Lung (tissue), 12 donors: Measurements from ENCODE around the gene FBXL17. TPM values are rescaled to one million over a fixed set of nuclear protein-coding genes. Genes with fewer than 3 reads are reported as not detected.
"Not testable (repeated sequence)": the region's sequence is repeated elsewhere in the genome, so short reads cannot be mapped to it uniquely, and the experiment has no call there.

ENCODE experiments used
- ATAC-seq: fragments of 200-7000 bp; cut with Tn5 transposase; one replicate; pipeline ENCODE4 v1.9.1; 2020; ENCODE audit warnings: moderate number of reproducible peaks; ENCODE audit not compliant: insufficient read depth, low FRiP score
- DNase-seq, 3 donors: peaks; one replicate each; pipeline ENCODE4 v3.0.0-alpha.2; 2013 to 2017
- H3K27ac ChIP-seq, 2 donors: one replicate each; pipeline ENCODE4 v1.5.1; 2013; ENCODE audit warnings: mild to moderate bottlenecking in 2 of 2, moderate library complexity in 2 of 2, control low read depth in 1 of 2, inconsistent platforms in 1 of 2, low read depth in 1 of 2, low read length in 1 of 2
- H3K27me3 ChIP-seq, 3 donors: one replicate each; pipeline ENCODE4 v1.5.1; 2013; ENCODE audit warnings: low read length in 2 of 3; ENCODE audit not compliant: control insufficient read depth in 3 of 3, insufficient read depth in 3 of 3
- H3K36me3 ChIP-seq, 4 donors: one replicate each; pipeline ENCODE4 v1.5.1; 2013; ENCODE audit warnings: low read length in 4 of 4, mild to moderate bottlenecking in 1 of 4, moderate library complexity in 1 of 4; ENCODE audit not compliant: control insufficient read depth in 4 of 4, insufficient read depth in 4 of 4
- H3K4me1 ChIP-seq, 5 donors: one replicate each; pipeline ENCODE4 v1.5.1; 2013; ENCODE audit warnings: low read length in 5 of 5, mild to moderate bottlenecking in 2 of 5, moderate library complexity in 1 of 5; ENCODE audit not compliant: control insufficient read depth in 5 of 5, insufficient read depth in 5 of 5
- H3K4me3 ChIP-seq: one replicate; pipeline ENCODE4 v1.5.1; 2013; ENCODE audit warnings: mild to moderate bottlenecking, control low read depth, moderate library complexity
- H3K9ac ChIP-seq, 2 donors: one replicate each; pipeline ENCODE4 v1.5.1; 2013; ENCODE audit warnings: low read length in 2 of 2, control low read depth in 1 of 2; ENCODE audit not compliant: insufficient read depth in 1 of 2
- H3K9me3 ChIP-seq, 4 donors: one replicate each; pipeline ENCODE4 v1.5.1; 2013; ENCODE audit warnings: low read length in 3 of 4, mild to moderate bottlenecking in 1 of 4, moderate library complexity in 1 of 4; ENCODE audit not compliant: control insufficient read depth in 4 of 4, insufficient read depth in 3 of 4
- WGBS, 2 donors: extraction: QIAGEN DNeasy Blood & Tissue Kit; methylation state at CpG; one replicate each; pipeline ENCODE4 v1.1.7; 2013; 5-methylcytosine and 5-hydroxymethylcytosine counted together
- polyA plus RNA-seq, 2 donors: library from polyadenylated mRNA; stranded (reverse); fragments of 200-250 nt; gene quantifications; one replicate each; pipeline ENCODE4 v1.2.1, GENCODE V29; 2013
- total RNA-seq, 2 donors: library from RNA; depleted of rRNA in 1 of 2; stranded (reverse); fragments of >200 nt in 1 of 2; gene quantifications; one replicate each; pipeline ENCODE4 v1.2.1, GENCODE V29; 2014 to 2021
- TF ChIP-seq, protein P1 (sequence below): IDR thresholded peaks from 2 replicates; pipeline ENCODE4 v1.5.1; 2012; ENCODE audit warnings: mild to moderate bottlenecking; ENCODE audit errors: control extremely low read depth, extremely low read depth
- donor health status: control.
- donor health status: control.
- donor health status: Bipolar disorder and iron deficiency.
- donor health status: healthy.
- donor health status: DM: yes; HTN: yes; CAD: no.

FBXL17 gene
- total and polyA plus RNA-seq, 4 donors, result 4.0 to 23.9 (median 13.6) TPM

GRCh38 chr5:108280248-108280647, 101.7 kb downstream of the FBXL17 start:
- no peak overlapping the region for H3K4me3 ChIP-seq
- peaks cover 0 to 9% (median 0%) of the 10 kb centered on the region in 5 donors for H3K4me1 ChIP-seq
- no peak overlapping the region for H3K27ac ChIP-seq
- no peaks in the 10 kb centered on the region for H3K27me3 ChIP-seq
- no peak overlapping the region for H3K9ac ChIP-seq
- H3K36me3 ChIP-seq, result no peaks in the 10 kb centered on the region
- ATAC-seq (no peak), DNase-seq (no peak)
- H3K9me3 ChIP-seq, result peaks cover 0 to 3% (median 0%) of the 10 kb centered on the region in 4 donors
- TF ChIP-seq, protein P1, sequence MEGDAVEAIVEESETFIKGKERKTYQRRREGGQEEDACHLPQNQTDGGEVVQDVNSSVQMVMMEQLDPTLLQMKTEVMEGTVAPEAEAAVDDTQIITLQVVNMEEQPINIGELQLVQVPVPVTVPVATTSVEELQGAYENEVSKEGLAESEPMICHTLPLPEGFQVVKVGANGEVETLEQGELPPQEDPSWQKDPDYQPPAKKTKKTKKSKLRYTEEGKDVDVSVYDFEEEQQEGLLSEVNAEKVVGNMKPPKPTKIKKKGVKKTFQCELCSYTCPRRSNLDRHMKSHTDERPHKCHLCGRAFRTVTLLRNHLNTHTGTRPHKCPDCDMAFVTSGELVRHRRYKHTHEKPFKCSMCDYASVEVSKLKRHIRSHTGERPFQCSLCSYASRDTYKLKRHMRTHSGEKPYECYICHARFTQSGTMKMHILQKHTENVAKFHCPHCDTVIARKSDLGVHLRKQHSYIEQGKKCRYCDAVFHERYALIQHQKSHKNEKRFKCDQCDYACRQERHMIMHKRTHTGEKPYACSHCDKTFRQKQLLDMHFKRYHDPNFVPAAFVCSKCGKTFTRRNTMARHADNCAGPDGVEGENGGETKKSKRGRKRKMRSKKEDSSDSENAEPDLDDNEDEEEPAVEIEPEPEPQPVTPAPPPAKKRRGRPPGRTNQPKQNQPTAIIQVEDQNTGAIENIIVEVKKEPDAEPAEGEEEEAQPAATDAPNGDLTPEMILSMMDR, result no peak

GRCh38 chr5:108278285-108279240, 103.3 kb downstream of the FBXL17 start:
- no peak for ATAC-seq
- no peak overlapping the region for H3K27ac ChIP-seq
- no peaks in the 10 kb centered on the region for H3K36me3 ChIP-seq
- no peaks in the 10 kb centered on the region for H3K27me3 ChIP-seq
- H3K4me1 ChIP-seq, result peaks cover 0 to 9% (median 0%) of the 10 kb centered on the region in 5 donors
- DNase-seq, result no peak
- TF ChIP-seq, protein P1, result no peak
- H3K4me3 ChIP-seq, result no peak overlapping the region
- no peaks in the 10 kb centered on the region for H3K9me3 ChIP-seq
- H3K9ac ChIP-seq, result no peak overlapping the region
- 96 to 100% methylated on average over 3 of the region's 3 CpGs for WGBS, 2 donors

GRCh38 chr5:108276187-108277050, 105.5 kb downstream of the FBXL17 start:
- Histone ChIP-seq H3K27me3 (no peaks in the 10 kb centered on the region), H3K27ac (no peak overlapping the region), H3K4me1 (peaks cover 0 to 9% (median 0%) of the 10 kb centered on the region in 5 donors), H3K9ac (no peak overlapping the region), H3K9me3 (no peaks in the 10 kb centered on the region), H3K4me3 (no peak overlapping the region), H3K36me3 (no peaks in the 10 kb centered on the region)
- whole genome bisulfite sequencing, 2 donors, result 67 to 83% methylated on average over 1 of the region's 1 CpG
- TF ChIP-seq, protein P1, result no peak
- ATAC-seq (no peak), DNase-seq (no peak)

- H3K9ac ChIP-seq, H3K9me3 ChIP-seq, ATAC-seq, H3K27ac ChIP-seq, H3K36me3 ChIP-seq, DNase-seq, H3K27me3 ChIP-seq, H3K4me3 ChIP-seq, H3K4me1 ChIP-seq: not testable (repeated sequence)
- 93 to 95% methylated on average over 10 of the region's 10 CpGs for WGBS, 2 donors
Observed at GRCh38 chr5:108274080-108274479, 107.8 kb downstream of the FBXL17 start.
